ENCODE data around the gene IRGQ.

GRCh38 chr19:43544077-43544476 lies 51.9 kb downstream of the IRGQ start:
- no peak for TF ChIP-seq CTCF (IDR thresholded peaks at IDR 0.05; ENCODE audit: low read length)
- TF ChIP-seq EZH2 (IDR thresholded peaks at IDR 0.05; ENCODE audit: borderline replicate concordance, low read length) = no peak

All from OCI-LY1 (cell line).